GM18867 (cell line): ENCODE measurements around the gene SKIC8.

Source experiments
- ATAC-seq: cut with Tn5 transposase; IDR thresholded peaks from one replicate; pipeline ENCODE4 v1.9.1; 2021; ENCODE audit warnings: mild to moderate bottlenecking, moderate library complexity; ENCODE audit not compliant: unreplicated experiment

Gene SKIC8

DNA sequence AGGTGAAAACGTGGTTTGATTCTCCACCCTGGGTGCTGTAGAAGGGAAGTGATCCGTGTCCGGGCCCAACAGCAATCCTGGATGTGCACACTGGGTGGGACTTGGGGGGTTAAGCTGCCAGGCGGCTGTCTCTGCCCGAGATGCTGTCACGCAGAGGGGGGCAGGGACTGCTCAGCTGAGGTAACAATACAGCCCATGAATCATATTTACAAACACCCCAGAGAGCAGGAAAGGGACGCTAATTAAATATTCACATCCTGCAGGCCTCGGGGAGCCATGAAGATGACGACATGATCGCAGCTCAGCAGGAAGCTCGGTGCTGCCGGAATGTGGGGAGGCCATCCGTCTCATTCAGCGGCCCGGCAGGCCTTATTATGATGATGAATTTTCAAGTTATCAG, 22.8 kb upstream of the SKIC8 start:
- ATAC-seq = no peak

DNA sequence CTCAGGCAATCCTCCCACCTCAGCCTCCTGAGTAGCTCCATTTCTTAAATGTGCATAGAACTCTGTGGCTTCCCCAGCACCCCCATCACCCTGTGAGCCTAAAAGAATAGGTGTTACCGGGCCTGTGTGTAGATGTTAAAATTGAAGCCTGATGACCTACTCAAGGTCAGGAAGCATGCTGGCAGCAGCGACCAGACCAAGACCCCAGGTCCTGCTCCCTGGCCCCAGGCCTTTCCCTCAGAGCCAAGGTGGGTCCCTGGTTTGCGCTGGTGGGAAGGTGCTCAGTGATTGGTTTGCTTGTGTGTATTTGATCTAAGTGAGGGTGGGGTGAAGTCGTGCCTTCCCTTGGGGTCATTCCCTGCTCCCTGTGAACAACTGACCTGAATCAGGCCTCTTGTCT, 22.4 kb upstream of the SKIC8 start:
- ATAC-seq = no peak

DNA sequence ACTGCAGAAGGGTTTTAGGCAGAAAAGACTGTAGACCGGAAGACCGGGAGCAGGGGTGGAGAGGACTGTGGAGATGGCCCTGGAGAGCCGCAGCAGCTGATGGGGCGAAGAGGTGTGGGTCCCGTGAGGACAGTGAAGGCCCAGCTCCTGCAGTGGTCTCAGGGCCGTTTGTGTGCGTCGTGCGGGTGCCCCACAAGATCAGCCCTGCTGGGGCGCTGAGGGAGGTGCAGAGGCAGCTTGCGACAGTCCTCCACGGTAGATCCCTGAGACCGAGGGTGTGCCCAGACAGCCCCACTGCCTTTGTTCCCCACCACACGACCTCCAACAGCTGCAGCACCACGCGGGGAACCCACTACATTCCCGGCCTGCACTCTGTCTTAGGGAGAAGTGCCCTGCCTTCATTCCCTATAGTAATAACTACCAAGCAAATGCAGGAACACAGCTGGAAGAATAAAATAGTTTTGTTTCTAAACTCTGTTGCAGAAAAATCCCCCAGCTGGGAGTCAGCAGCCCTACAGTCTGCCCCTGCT, 21.7 kb upstream of the SKIC8 start:
- no peak for ATAC-seq

- ATAC-seq = no peak
Observed at GRCh38 chr15:78320183-78320582, 20.8 kb upstream of the SKIC8 start.

GRCh38 chr15:78319588-78319987, 20.2 kb upstream of the SKIC8 start:
- ATAC-seq = no peak

DNA sequence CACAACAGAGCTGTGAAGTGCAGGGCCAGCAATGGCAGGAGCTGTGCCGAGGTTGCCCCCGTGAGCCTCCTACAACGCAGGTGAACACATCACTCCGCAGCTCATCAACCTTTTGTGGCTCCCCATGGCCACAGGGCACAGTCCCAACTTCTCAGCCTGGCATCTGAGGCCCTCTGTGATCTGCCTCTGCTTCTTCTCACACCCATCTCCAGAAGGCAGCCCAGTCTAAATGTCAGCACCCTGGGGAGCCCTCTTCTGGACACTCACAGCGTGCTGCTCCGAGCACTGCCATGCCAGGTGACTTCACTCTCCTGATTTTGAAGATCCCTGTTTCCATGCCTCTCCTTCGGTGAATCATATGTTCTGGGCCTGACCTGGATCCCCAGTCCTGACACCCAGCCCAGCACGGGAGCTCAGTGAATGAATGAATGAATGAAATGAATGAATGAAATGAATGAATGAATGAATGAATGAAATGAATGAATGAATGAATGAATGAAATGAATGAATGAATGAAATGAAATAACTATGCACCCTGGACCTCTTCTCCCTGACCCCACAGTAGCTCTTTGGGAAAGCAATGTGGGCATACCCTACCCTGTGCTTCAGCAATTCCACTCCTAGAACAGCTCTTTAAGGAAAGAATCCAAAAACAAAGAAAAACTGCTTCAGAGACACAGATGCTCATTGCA, 17.9 kb upstream of the SKIC8 start:
- ATAC-seq = no peak

- ATAC-seq = no peak
Observed at GRCh38 chr15:78316283-78317083, 17.1 kb upstream of the SKIC8 start.

DNA sequence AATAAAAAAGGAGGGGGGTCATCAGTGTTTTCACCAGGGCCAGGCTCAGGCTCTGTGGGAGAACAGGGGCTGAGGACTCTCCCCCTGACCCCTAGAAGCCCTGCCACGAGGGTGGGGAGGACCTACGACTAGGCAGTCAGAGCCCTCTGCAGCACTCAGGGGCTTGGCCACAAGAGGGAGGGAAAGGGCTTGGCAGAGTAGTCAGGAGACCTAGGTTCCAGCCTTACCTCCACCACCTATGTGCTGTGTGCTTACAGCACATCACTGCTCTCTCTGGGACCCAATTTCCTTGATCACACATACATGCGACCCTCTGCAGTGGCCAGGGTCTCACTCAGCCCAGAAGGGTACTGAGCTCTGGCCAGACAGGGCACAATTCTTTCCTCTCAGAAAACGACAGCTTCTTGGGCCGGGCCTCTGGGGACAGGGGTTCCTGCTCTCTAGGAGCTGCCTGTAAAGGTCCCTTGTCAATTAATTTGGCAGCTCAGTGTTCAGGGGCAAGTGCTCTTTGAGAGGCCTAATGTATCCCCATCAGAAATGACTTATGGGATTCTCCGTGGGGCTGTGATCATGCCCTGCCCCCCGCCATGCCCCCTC, 16.4 kb upstream of the SKIC8 start:
- ATAC-seq = no peak

GRCh38 chr15:78314181-78314581, 14.8 kb upstream of the SKIC8 start:
- no peak for ATAC-seq

DNA sequence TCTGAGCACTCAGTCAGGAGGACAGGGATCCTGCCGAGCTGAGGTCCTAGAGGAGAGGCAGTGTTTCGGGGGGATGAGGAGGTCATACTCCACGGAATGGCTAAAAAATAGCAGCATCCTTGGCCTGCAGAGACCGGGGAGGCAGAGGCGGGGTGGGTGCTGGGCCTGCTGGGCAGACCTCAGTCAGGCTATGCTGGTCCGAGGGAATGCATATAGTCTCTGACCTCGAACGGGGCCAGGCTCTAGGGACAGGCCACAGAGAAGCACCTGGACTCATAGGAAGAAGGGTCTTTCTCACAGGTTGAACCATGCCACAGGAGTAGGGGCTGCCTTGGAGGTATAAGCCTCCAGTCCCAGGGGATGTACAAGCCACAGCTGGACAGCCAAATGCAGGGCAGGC, 14.0 kb upstream of the SKIC8 start:
- no peak for ATAC-seq

DNA sequence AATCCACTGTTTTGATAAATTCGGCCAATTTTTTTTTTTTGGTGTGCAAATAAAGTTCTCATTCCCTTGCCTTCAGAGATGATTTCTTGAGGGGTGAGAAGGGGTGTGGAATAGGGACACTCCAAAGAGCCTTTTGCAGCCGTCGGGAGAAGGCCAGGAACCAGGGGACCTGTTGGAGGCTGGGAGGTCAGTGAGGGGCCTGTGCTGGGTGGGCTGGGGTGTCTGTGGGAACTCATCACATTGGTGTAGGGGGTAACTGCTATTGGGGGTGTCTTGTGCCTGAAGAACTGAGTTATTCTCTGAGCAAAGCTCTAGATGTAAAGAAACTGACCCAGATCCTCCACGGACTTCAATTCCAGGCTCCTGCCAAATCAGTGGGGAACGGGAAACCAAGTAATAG, 13.5 kb upstream of the SKIC8 start:
- ATAC-seq = no peak

GRCh38 chr15:78312536-78312935, 13.1 kb upstream of the SKIC8 start:
- no peak for ATAC-seq

DNA sequence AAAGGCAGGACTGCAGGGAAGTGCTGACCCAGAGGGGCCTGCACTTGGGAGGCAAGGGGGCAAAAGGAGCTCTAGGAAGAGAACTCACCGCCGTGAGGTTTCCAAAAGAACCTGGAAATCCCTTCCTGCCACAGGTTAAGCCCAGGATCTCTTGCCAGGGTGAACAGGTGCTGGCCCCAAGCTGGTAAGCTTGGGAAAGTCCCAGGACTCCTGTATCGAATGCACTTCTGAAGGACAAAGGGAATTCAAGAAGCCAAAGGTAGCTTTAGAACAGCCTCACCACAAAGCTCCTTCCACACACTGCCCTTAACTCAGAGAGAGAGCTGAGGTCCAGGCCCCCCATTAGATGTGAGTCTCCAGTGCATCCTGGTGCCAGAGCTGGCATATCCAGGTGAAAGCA, 11.9 kb upstream of the SKIC8 start:
- no peak for ATAC-seq

- no peak for ATAC-seq
Observed at GRCh38 chr15:78308422-78309032, 9.1 kb upstream of the SKIC8 start.

DNA sequence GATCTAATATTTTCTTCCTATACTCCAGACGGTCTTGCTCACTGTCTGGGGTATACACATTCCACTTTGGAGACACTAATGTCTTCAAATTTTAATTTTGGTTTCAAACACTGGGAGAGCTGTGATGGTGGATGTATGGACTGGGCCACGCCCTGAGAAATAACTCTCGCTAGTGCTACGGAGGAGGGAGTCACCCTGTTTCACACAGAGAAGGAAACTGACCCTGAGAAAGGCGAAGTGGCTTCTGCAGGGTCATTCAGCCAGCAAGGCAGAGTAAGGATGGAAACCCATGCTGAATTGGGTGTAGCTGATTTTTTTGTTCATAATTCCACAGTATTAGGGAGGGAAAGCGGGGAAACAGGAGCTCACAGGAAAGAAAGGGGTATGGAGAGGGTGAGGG, 8.6 kb upstream of the SKIC8 start:
- ATAC-seq = no peak

GRCh38 chr15:78306176-78306774, 6.9 kb upstream of the SKIC8 start:
- ATAC-seq = no peak

- no peak for ATAC-seq
Observed at GRCh38 chr15:78304216-78305066, 5.0 kb upstream of the SKIC8 start.

DNA sequence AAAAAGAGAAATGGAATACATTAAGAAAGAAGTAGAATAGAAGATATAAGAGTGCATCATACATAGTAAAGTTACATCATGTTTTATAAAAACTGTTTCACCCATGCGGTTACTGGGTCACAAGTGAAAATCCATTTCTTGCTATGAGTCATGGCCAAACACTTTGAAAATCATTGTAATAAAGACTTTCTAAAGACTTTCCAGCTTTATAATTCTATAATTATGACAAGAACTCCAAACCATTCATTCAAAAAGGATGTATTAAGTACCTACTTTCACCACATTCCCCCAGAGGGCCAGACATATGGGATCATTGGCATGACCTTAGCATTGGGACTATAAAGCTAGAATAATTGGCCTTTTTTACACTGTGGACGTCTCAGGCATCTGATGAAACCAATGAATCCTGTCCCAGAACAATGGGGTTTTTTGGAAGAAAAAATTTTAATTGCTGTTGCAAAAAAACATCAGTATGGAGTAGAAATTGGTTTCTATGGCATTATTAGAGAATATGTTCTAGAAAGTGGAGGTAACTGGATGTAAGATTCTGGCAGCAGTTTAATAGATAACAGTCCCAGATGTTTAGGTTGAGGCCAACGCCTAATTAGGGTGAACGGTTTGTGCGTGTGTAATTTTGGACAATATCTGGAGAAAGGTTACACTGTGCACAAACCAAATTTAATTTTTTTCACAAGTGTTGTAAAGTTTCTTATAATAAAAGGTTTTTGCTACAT, 3.3 kb upstream of the SKIC8 start:
- ATAC-seq = no peak

DNA sequence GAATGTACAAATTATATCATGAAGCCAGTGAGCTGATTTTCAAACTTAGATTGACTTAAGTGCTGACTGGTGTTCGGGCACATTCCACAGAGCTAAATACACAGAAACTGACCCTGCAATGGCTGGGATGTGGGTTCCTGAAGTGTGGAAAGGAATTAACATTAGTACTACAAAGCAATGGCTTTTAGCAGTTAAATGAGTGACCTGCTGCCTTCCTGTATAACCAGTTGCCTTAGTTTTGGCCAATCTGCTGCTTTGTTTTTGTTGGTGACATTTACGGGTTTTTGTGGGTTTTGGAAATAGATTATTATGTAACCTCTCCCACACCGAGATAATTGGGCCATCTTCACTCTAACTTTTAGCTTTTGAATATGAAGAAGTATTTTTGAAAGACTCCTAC, 2.4 kb upstream of the SKIC8 start:
- no peak for ATAC-seq

GRCh38 chr15:78301326-78301725, 1.9 kb upstream of the SKIC8 start:
- ATAC-seq = no peak
